GM19351 (cell line): Measurements from ENCODE around the gene JPH2.

Source experiments
- ATAC-seq: cut with Tn5 transposase; IDR thresholded peaks from one replicate; pipeline ENCODE4 v1.9.1; 2021; ENCODE audit warnings: mild to moderate bottlenecking, moderate library complexity; ENCODE audit not compliant: unreplicated experiment

JPH2 gene

DNA sequence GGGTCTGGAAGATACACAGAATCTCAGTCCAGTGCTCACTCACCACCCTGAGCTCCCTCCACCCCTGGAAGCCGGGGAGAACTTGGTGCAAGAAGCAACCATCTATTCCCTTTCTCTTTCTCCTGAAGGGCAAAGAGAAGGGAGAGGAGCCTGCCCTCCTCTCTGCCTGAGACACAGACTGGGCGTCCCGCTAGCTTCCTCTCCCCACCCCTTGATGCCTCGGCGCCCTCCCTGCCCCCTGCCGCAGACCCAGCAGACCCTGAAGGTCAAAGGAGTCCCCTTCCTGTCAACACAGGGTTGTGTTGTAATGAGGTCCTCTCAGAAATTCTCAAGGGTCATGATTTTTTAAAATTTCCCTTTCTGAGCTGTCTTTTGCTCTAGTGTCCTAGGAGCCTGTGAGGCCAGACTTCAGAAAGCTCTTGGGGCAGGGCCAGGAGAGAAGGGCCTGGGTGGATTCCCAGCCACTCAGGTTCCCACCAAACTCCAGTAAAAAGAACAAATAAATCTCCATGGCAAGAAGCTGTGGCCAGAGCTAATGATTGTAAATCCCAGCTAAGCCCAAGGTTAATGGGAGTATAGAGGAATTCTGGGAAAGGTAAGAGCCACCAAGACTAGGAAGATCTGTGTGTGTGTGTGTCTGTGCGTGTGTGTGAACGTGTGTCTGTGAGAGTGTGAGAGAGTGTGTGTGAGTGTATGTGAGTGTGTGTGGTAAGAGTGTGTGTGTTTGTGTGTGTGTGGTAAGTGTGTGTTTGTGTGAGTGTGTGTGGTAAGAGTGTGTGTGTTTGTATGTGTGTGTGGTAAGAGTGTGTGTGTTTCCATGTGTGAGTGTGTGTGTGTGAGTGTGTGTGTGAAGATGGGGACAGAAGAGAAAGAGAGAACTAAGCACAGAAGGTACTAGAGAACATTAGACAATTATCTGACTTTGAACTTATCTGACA is 1.1 kb upstream of the JPH2 start:
- no peak for ATAC-seq

DNA sequence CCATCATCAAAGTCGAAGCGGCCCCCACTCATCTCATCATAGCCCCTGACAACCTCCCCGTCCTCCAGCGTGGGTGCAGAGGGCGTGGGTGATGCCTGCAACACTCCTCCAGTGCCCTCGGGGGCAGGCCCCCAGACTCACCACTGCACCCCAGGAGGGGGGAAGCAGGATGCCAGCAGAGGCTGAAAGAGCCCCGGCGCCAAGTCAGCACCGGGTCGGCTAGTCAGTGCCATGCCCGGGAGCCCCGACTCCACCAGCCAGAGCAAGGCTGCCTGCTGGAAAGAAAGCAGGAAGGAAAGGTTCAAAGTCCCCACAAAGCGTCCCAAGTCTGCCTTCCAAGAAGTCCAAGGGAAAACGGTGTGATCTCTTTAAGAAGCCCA is 324 bp downstream of the JPH2 start:
- ATAC-seq: no peak

DNA sequence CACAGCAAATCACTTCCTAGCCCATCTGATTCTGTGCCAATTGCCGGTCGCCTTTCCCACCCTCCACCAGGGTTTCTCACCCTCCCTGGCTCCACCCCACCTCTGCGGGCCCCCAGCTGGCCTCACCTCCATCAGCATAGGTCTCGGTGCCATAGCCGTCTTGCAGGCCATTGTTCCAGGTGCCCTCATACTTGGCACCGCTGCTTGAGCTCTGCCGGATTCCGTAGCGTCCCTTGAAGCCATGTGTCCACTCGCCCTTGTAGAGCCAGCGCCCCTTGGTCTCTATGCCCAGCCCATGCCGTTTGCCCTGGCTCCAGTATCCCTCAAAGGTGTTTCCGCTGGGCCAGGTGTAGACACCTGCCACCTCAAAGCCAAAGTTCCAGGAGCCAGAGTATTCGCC is 787 bp downstream of the JPH2 start:
- no peak for ATAC-seq

DNA sequence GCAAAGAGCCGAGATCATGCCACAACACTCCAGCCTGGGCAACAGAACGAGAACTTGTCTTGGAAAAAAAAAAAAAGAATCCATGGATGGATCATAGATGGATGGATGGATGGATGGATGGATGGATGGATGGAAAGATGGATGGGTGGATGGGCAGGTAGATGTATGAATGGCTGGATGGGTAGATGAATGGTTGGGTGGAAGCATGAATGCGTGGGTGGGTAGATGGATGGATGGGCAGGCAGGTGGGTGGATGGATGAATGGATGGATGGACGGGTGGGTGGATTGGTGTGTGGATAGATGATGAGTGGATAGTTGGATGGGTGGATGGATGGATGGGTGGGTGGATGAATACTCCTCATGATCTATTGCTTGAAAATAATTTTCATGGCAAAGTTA is 1.4 kb downstream of the JPH2 start:
- ATAC-seq: no peak

DNA sequence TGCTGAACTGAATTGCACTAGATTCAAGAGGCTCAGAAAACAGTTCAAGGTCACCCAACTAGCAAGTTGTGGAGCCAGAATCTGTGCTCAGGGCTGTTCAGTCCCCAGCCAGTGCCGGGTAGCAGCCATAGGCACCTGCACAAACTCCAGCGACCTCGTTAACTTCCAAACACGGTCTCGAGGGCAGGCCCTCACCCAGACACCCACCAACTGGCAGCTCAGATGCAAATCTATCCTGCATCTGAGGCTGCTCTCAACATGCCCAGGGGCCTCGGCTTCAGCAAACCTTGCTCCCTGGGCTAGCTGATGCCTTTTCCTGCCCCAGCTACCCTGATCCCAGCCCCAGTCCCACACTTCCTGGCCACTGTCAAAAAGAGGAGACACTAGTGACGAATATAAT is 3.7 kb downstream of the JPH2 start:
- ATAC-seq: no peak

DNA sequence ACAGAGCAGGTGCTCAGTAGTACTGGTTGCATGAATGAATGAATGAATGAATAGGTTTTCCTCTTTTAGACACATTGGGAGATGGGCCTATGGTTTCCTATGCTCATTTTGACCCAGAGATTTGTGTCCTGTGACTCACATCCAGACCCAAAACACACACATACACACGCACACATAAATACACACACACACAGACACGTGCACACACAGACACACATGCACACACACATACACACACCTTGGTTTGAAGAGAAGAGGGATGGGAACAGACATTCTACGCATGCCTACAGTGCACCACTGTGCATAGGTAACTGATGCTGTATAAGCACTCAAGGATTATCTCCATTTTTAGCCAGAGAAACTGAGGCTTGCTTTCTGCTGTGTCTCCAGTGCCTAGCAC is 4.1 kb downstream of the JPH2 start:
- ATAC-seq: no peak

DNA sequence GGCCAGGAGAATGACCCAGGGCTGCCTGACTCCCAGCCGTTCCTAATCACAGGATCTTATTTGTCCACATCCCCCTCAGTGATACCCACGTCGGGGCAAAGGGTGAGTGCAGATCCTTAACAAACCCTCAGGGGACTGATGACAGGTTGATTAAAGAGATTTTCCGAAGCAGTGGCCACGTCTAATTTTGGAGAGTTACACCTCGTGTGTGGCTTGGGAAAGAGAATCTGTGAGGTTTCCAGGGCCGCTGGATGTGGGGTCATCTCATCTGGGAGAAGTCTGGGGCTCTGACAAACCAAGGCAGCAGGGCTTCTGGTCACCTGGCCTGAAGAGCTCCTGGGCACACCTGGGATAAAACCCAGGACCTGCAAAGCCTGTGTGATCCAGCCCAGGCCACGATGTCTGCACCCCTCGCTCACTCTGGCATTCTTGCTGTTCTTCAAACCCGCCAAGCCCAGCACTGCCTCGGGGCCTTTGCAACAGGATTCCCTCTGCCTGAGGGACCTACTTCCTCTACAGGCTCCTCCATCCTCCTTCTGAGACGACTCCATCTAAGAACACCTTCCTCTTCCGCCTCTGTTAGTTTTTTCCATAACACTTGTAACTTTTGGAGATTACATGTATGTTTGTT is 4.7 kb downstream of the JPH2 start:
- ATAC-seq: no peak

DNA sequence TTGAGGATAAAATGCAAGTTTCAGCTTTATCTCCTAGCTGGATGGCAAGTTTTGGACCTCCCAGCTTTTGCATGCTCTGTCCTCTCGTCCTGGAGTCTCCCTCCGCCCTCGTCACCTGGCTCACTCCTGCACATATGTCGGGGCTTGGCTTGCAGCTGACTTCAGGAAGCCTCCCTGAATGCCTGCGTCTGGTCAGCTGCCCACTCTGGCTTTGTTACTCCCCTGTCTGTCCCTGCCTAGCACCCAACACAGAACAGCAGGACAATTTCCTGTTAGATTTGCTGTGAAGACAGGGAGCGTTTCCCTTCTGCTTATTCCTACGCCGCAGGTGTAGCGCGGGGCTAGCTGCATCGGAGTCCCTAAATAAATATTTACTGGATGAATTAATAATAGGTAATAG is 5.4 kb downstream of the JPH2 start:
- ATAC-seq: no peak

DNA sequence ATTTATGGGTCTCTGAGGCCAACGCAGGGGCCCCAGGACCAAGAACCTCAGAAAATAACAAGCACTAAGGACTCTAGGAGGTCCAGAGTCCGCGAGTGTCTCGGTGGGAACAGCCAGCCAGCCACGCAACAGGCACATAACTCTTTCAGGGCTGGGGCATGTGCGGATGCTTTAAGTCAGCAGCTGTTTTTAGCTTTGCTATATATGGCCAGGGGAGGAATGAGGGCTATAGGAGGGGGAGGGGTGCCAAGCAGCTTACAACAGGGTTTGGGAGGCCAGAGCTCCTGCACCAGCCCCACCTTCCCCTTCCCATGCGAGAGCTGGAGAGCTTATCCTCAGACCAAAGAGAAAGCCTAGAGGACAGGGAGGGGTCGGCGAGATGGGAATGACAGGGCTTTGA is 6.2 kb downstream of the JPH2 start:
- ATAC-seq: no peak

DNA sequence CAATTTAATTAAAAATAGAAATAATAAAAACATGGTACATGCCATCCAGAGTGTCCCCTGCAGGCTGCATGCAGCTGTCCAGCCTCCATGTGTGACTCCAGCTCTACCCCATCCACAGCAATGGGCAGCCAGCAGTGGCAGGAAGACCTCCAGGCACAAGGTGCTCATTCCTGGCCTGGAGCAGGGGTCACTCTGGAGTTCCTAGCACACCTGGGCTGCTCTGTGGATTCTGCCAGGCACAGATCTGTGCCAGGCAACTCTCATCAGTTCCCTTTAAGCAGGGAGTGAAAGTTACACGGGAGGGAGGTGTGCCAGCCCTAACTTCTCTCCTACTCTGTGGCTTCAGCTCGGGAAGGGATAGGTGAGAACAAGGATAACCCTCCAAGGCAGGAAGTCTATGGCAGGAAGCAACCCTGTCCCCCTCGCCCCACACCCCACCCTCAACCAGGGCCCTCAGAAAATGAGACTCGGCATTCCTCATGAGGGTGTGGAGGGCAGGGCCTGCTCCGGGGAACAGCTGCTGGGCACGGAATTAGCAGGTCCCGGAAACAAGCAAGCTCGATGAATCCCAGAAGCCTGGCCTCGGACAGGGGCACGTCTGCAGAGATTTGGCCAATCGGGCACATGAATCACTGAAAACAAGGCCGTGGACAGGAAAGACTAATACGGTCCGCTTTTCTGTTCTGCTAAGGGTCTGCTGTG is 10.0 kb downstream of the JPH2 start:
- ATAC-seq: no peak

DNA sequence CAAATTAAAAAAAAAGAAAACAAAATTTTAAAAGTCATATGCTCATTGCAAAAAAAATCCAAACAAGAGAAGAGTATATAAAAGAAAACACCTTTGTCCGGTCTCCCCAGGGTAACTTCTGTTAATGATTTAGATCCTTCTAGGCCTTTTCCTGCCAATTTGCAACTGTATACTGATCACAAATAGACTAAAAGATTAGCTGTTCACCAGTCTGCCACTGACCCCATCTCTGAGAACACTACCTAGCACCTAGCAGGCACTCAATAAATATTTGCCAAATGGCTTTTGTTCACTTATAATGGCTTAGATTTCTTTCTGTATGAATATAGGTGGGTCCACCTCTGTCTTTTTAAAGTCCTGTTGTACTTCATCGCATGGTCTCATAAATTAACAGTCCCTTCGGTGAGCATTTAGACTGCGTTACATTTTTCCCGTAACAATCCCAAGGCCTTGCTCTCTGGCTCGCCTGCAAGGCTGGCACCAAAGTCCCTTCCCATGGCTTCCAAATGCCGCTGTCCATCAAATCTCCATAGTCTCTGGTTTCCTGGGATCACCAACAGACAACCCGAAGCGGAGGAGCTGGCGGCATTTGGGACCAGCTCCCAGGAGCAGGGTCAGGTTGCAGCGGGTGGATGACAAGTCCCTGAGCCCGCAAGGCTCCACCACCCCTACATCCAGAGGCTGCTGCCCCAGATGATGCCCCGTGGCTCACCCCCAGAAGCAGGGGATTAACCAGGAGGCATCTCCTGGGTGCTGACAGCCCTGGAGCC is 11.8 kb downstream of the JPH2 start:
- no peak for ATAC-seq

DNA sequence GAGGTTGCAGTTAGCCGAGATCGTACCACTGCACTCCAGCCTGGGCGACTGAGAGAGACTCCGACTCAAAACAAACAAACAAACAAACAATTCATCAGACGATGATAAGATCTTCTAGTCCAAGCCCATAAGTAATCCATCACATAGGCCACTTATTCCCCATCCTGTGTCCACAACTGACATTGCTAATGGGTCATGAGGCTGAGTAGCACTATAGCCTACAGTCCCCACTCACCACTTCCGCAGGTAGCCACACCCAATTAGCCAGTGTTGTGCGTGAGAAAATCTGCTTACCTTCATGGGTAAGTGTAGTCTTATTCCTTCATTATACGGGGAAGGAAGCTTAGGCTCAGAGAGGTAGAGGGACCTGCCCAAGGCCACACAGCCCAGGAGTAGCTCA is 13.1 kb downstream of the JPH2 start:
- no peak for ATAC-seq

DNA sequence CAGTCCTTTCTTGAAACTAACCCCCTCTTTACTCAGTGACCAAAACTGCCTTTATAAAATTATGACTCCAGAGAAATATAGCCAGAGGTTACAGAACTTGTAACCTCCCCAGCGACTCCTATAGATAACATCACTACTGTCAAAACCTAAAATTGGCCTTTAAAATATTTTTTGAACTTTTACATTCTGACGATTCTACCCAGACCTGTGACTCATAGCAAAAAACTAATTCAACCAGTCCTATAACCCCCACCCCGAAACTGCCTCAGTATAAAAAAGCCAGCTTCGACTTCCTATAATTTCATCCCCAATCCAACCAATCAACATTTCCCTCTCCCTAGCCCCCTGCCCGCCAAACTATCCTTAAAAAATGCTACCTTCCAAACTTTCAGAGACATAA is 13.9 kb downstream of the JPH2 start:
- no peak for ATAC-seq

DNA sequence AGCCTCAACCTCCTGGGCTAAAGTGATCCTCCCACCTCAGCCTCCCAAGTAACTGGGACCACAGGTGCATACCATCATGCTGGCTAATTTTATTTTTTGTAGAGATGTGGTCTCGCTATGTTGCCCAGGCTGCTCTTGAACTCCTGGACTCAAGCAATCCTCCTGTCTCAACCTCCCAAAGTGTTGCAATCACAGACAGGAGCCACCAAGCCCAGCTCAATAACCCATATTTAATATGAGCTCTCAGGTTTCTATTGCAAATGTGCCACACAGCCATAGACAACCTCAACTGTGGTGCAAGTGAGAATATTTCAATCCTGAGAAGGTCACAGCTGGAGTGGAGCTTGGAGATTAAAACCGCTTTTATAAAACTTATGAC is 14.4 kb downstream of the JPH2 start:
- ATAC-seq: no peak

DNA sequence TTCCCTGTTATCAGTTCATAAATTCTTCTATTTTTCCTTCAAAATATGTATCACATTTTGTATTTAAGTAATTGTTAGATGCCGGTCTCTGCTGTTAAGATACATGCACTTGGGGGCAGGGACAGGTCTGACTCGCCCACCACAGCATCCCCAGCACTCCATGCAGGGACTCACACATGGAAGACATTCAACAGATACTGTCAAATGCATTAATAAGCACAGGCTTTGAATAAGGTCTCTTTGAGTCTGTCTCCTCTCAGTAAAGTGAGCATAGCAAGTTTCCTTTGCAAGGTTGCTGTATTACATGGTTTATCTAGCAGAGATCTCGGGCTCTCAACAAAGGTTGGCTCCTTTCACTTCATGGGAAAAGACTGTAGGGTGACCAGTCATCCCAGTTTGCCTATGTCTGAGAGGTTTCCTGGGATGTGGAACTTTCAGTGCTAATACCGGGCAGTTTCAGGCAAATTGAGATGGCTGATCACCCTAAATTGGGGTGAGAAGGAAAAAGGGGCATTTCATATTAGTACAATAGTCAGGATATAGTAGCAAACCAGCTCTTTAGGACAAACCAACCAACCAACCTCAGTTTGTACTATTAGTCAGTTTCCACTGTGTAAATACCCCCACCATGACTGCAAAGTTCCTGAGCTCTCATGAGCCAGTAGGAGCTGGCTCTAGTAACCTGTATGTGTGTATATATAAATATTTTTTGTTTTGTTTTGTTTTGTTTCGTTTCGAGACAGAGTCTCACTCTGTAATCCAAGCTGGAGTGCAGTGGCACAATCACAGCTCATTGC is 15.0 kb downstream of the JPH2 start:
- ATAC-seq: no peak

DNA sequence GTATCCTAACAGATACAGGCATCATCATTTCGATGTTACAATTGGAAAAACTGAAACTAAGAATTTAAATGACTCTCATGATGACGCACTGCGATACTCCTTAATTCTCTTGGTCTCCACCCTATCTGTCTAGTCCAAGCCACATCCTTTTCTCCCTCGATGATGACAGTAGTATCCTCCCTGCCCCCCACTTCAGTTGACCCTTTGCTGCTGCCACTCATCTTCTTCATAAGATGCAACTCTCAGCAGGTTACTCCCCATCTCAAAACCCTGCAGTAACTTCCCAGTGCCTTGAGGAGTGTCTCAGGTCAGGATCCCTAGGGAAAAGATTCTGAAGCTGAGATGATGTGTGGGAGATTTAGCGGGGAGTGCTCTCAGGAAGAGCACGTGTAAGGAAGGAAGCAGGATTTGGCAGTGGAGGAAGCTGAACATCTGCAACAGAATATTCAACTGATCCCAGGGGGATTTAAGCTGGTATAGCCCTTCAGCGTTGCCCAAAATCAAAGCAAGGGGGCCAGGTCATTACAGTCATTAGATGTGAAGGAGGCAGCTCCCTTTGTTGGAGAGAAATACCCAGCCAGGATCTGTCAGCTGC is 16.1 kb downstream of the JPH2 start:
- no peak for ATAC-seq

DNA sequence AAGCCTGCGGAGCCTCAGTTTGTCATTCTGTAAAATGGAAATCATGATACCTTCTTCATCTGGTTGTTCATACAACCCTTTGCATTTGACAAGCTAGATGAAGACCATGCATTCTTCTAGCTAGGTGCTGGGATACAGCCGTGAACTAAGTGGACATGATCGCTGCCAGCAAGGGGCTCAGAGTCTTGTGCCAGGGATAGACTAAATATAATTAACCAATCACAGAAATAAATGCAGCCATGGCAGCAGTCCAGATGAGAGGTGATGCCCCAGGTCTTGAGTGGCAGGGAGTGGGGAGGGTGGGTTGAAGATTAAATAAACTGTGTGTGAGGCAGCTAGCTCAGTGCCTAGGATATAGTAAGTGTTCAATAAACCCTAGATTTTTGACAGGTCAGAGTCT is 19.3 kb downstream of the JPH2 start:
- ATAC-seq: no peak

DNA sequence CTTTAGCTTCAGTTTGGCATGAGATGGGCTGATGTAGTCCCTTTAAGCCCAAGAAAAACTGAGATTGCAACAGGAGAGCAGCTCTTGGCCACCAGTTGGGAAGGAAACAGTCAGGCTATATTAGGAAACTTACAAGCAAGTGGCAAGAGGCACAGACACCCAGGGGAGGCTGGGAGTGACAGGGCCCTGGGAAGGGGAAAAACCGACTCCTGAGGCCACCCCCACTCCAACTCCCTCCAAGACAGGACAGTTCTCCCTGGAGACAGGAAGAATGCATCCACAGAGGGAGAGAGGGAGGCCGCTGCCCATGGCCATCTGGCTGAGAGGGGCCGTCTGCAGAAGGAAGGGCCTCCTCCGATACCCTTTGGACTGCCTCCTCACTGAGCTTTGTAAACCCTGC is 20.5 kb downstream of the JPH2 start:
- ATAC-seq: no peak

DNA sequence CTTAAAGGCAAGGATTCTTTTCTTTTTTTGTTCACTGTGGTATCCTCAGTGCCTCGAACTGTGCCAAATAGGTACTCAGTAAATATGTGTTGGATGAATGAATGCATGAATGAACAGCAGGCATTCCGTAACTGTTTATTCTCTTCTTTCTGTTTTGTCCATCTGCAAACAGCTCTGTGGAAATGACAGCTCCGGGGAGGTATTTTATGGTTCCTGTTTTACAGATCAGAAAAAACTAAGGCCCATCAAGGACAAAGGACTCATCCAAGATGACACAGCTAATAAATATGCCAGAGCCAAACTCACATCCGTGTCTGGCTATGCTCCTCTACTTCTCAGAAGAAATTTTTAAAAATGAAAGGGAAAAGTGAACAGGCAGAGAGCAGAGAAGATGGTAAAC is 21.0 kb downstream of the JPH2 start:
- ATAC-seq: no peak

DNA sequence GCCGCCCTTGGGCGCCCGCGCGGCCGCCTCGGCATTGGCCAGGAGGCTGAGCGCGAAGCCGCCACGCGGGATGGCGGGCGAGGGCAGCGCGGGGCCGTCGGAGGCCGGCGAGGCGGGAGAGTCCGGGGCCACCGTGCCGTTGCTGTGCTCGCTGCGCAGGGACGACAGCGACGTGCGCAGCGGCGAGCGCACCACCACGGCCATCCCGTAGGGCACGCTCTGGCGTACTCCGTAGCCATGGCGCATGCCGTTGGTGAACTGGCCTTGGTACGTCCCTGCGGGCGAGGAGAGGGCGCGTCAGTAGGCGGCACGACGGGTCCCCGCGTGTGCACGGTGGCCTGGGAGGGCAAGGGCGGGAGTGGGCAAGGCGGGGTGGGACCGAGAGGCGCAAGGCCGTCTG is 26.9 kb downstream of the JPH2 start:
- no peak for ATAC-seq
